Measurements from ENCODE around the gene ACTN1. TPM values are rescaled to one million over a fixed set of nuclear protein-coding genes. Genes with fewer than 3 reads are reported as not detected.
A peak's percentile ranks its signal among the peaks of the same experiment; 100 is the strongest.

The ACTN1 gene
- total RNA-seq, 1 donor from 2014 or later, result 44.9 TPM

DNA sequence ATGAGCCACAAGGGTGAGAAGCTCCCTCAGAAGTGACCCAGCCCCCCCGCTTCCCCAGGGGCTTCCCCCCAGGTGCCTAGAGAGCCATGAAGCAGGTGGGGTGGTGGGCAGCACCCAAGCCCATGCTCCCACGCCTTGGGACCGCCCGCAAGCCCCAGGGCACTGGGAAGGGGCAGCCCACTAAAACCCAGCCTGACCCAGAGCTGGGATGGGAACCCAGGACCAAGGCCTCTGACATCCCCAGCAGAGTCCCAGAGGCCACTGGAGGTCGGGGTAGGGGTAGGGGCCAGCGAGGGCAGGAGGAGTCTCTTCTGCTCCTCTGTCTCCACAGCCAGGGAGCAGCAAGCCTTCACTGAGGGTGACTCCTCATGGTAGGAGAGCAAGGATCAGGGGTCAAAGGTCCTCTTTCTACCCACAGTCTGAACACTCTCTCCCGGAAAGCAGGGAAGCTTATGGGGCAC lies 99.8 kb downstream of the ACTN1 start:
- no peaks in the 10 kb centered on the region for H3K9me3 ChIP-seq (ENCODE audit: control insufficient read depth in 3 of 3, low read length in 3 of 3)
- H3K4me3 ChIP-seq (ENCODE audit: low read length in 3 of 3), result no peak overlapping the region
- H3K9ac ChIP-seq (ENCODE audit: low read depth in 1 of 3, low read length in 3 of 3), result no peak overlapping the region
- peaks cover 39 to 66% (median 52%) of the 10 kb centered on the region in 3 donors for H3K36me3 ChIP-seq (ENCODE audit: control insufficient read depth in 3 of 3, insufficient read depth in 3 of 3, low read length in 3 of 3)
- H3K4me1 ChIP-seq (ENCODE audit: control insufficient read depth in 3 of 3, insufficient read depth in 3 of 3, low read length in 3 of 3), result peaks cover 3 to 5% (median 3%) of the 10 kb centered on the region in 3 donors
- H3K27ac ChIP-seq (ENCODE audit: low read depth, low read length), result no peak overlapping the region
- no peaks in the 10 kb centered on the region for H3K27me3 ChIP-seq (ENCODE audit: control insufficient read depth in 3 of 3, insufficient read depth in 3 of 3, low read length in 3 of 3)

DNA sequence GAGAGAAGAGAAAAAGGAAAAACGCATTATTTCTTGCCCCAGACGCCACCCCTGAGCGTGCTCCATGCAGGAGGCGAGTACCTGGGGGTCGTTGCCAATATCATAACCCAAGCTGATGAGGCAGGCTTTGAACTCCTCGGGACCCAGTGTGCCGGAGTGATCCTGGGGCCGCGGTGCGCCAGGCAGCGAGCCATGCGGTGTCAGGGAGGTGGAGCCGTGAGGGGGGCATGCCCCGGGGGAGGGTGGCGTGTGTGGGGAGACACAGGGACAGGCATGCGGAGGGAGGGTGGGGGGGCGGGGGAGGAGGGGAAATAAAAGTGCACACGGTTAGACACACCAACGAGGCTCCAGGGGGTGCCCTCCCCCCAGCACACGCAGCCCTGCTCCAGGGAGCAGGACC lies 100.2 kb downstream of the ACTN1 start:
- Histone ChIP-seq H3K27ac (ENCODE audit: low read depth, low read length) (no peak overlapping the region), H3K27me3 (ENCODE audit: control insufficient read depth in 3 of 3, insufficient read depth in 3 of 3, low read length in 3 of 3) (no peaks in the 10 kb centered on the region), H3K4me3 (ENCODE audit: low read length in 3 of 3) (no peak overlapping the region), H3K9ac (ENCODE audit: low read depth in 1 of 3, low read length in 3 of 3) (no peak overlapping the region), H3K9me3 (ENCODE audit: control insufficient read depth in 3 of 3, low read length in 3 of 3) (no peaks in the 10 kb centered on the region), H3K36me3 (ENCODE audit: control insufficient read depth in 3 of 3, insufficient read depth in 3 of 3, low read length in 3 of 3) (peaks cover 39 to 66% (median 50%) of the 10 kb centered on the region in 3 donors), H3K4me1 (ENCODE audit: control insufficient read depth in 3 of 3, insufficient read depth in 3 of 3, low read length in 3 of 3) (peaks cover under 1% of the 10 kb centered on the region in 3 donors)

DNA sequence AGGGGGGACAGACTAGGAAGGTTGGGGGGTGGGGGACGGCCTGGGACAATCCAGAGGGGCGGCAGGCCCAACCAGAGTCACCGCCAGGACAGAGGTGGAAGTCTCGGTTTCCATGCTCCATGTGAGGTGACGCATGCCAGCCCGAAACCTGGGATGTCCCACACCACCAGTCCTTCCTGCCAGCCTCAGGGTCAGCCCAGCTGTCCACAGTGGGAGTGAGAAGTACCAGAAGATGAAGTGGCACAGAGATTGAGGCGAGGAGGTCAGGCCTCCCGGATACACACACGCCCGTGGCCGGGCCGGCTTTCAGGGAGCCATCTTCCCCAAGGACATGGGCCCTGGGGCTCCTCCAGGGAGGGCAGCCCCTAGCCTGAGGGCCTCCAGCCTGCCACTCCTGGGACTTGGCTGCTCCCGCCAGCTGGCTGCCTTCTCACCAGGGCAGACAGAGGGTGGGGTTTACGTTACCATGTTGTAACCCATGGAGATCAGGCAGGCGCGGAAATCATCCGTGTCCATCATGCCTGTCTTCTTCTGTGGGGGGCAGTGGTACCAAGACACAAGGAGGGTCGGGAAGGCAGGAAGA lies 101.0 kb downstream of the ACTN1 start:
- Histone ChIP-seq H3K27me3 (ENCODE audit: control insufficient read depth in 3 of 3, insufficient read depth in 3 of 3, low read length in 3 of 3) (no peaks in the 10 kb centered on the region), H3K9ac (ENCODE audit: low read depth in 1 of 3, low read length in 3 of 3) (no peak overlapping the region), H3K9me3 (ENCODE audit: control insufficient read depth in 3 of 3, low read length in 3 of 3) (no peaks in the 10 kb centered on the region), H3K27ac (ENCODE audit: low read depth, low read length) (no peak overlapping the region), H3K36me3 (ENCODE audit: control insufficient read depth in 3 of 3, insufficient read depth in 3 of 3, low read length in 3 of 3) (peaks cover 38 to 61% (median 48%) of the 10 kb centered on the region in 3 donors), H3K4me3 (ENCODE audit: low read length in 3 of 3) (no peak overlapping the region), H3K4me1 (ENCODE audit: control insufficient read depth in 3 of 3, insufficient read depth in 3 of 3, low read length in 3 of 3) (no peaks in the 10 kb centered on the region)

DNA sequence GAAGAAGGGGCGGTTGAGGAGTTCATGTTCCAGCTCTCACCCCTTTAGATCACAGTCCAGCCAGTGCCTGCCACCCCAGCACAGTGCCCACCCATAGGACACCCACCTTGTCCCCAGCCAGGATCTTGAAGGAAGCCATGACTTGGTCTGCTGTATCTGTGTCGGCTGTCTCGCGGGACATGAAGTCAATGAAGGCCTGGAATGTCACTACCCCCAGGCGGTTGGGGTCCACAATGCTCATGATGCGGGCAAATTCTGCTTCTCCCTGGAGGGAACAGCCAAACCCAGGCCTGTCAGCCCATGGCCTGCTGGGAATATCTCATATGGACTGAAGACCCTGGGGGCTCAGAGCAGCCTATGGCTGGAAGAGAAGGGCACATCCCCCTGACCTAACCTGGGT lies 102.1 kb downstream of the ACTN1 start:
- peaks cover 39 to 55% (median 50%) of the 10 kb centered on the region in 3 donors for H3K36me3 ChIP-seq (ENCODE audit: control insufficient read depth in 3 of 3, insufficient read depth in 3 of 3, low read length in 3 of 3)
- H3K27ac ChIP-seq (ENCODE audit: low read depth, low read length), result no peak overlapping the region
- no peak overlapping the region for H3K9ac ChIP-seq (ENCODE audit: low read depth in 1 of 3, low read length in 3 of 3)
- H3K27me3 ChIP-seq (ENCODE audit: control insufficient read depth in 3 of 3, insufficient read depth in 3 of 3, low read length in 3 of 3), result no peaks in the 10 kb centered on the region
- no peaks in the 10 kb centered on the region for H3K4me1 ChIP-seq (ENCODE audit: control insufficient read depth in 3 of 3, insufficient read depth in 3 of 3, low read length in 3 of 3)
- H3K4me3 ChIP-seq (ENCODE audit: low read length in 3 of 3), result no peak overlapping the region
- no peaks in the 10 kb centered on the region for H3K9me3 ChIP-seq (ENCODE audit: control insufficient read depth in 3 of 3, low read length in 3 of 3)

DNA sequence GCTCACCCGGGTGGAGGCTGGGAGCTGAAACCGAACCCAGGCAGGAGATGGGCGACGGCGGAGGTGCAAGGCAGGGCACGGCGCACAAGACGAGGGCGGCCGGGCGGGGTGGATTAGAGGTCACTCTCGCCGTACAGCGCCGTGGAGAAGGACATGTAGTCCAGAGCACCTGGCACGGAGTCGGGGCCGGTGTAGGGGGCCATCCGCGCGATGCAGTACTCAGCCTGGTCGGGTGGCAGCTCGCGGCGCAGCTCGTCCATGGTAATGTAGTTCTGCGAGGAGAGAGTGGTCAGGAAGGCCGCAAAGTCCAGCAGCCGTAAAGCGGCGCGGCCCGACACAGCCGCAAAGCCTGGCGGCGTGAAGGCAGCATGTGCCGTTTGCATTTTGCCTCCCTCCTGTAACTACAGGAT lies 104.4 kb downstream of the ACTN1 start:
- H3K4me1 ChIP-seq (ENCODE audit: control insufficient read depth in 3 of 3, insufficient read depth in 3 of 3, low read length in 3 of 3), result no peaks in the 10 kb centered on the region
- no peaks in the 10 kb centered on the region for H3K27me3 ChIP-seq (ENCODE audit: control insufficient read depth in 3 of 3, insufficient read depth in 3 of 3, low read length in 3 of 3)
- peak overlapping the region in 1 of 3 donors; percentile 68 for H3K9ac ChIP-seq (ENCODE audit: low read depth in 1 of 3, low read length in 3 of 3)
- no peaks in the 10 kb centered on the region for H3K9me3 ChIP-seq (ENCODE audit: control insufficient read depth in 3 of 3, low read length in 3 of 3)
- no peak overlapping the region for H3K27ac ChIP-seq (ENCODE audit: low read depth, low read length)
- H3K4me3 ChIP-seq (ENCODE audit: low read length in 3 of 3), result peak overlapping the region in 1 of 3 donors; percentile 25
- H3K36me3 ChIP-seq (ENCODE audit: control insufficient read depth in 3 of 3, insufficient read depth in 3 of 3, low read length in 3 of 3), result peaks cover 21 to 44% (median 35%) of the 10 kb centered on the region in 3 donors

DNA sequence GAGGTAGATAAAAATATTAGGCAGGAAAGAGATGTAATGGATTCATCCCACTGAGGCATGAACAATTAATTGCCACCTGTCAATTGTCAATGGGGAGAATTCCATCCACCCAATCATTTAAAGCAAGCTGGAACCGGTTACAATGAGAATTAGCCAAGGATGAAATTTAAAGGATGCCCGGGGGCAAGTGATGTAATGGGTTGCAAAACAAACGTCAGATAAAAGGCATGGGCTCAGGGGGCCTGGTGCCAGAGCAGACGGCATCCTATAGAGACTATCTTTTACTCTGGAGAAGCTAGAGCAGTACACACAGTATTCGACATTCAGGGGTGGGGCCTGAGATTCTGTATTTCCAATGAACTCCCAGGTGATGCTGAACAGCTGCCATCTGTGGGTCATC lies 105.7 kb downstream of the ACTN1 start:
- Histone ChIP-seq H3K27ac (ENCODE audit: low read depth, low read length) (no peak overlapping the region), H3K9ac (ENCODE audit: low read depth in 1 of 3, low read length in 3 of 3) (no peak overlapping the region), H3K27me3 (ENCODE audit: control insufficient read depth in 3 of 3, insufficient read depth in 3 of 3, low read length in 3 of 3) (no peaks in the 10 kb centered on the region), H3K9me3 (ENCODE audit: control insufficient read depth in 3 of 3, low read length in 3 of 3) (no peaks in the 10 kb centered on the region), H3K4me3 (ENCODE audit: low read length in 3 of 3) (no peak overlapping the region), H3K36me3 (ENCODE audit: control insufficient read depth in 3 of 3, insufficient read depth in 3 of 3, low read length in 3 of 3) (peaks cover 18 to 37% (median 29%) of the 10 kb centered on the region in 3 donors), H3K4me1 (ENCODE audit: control insufficient read depth in 3 of 3, insufficient read depth in 3 of 3, low read length in 3 of 3) (no peaks in the 10 kb centered on the region)

DNA sequence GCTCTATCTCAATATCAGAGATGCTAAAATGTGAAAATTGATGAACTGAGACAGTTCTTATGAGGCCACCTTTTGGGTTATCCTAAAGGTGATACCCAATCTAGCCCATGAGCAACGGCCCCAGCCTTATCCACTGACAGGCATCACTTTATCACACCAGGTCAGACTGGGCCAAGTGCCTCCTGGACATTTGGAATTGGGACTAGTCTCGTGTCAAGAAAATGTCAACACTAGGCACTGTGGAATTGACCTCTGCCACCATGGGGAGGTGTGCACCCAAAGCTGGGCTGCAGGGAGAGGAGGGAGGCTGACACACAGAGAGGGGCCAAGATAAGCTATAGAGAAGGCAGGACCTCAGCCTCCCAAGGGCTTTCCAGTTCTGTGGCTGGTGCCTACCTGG lies 107.7 kb downstream of the ACTN1 start:
- Histone ChIP-seq H3K9ac (ENCODE audit: low read depth in 1 of 3, low read length in 3 of 3) (no peak overlapping the region), H3K27ac (ENCODE audit: low read depth, low read length) (no peak overlapping the region), H3K27me3 (ENCODE audit: control insufficient read depth in 3 of 3, insufficient read depth in 3 of 3, low read length in 3 of 3) (no peaks in the 10 kb centered on the region), H3K4me1 (ENCODE audit: control insufficient read depth in 3 of 3, insufficient read depth in 3 of 3, low read length in 3 of 3) (no peaks in the 10 kb centered on the region), H3K9me3 (ENCODE audit: control insufficient read depth in 3 of 3, low read length in 3 of 3) (no peaks in the 10 kb centered on the region), H3K36me3 (ENCODE audit: control insufficient read depth in 3 of 3, insufficient read depth in 3 of 3, low read length in 3 of 3) (peaks cover 7 to 23% (median 16%) of the 10 kb centered on the region in 3 donors), H3K4me3 (ENCODE audit: low read length in 3 of 3) (no peak overlapping the region)

DNA sequence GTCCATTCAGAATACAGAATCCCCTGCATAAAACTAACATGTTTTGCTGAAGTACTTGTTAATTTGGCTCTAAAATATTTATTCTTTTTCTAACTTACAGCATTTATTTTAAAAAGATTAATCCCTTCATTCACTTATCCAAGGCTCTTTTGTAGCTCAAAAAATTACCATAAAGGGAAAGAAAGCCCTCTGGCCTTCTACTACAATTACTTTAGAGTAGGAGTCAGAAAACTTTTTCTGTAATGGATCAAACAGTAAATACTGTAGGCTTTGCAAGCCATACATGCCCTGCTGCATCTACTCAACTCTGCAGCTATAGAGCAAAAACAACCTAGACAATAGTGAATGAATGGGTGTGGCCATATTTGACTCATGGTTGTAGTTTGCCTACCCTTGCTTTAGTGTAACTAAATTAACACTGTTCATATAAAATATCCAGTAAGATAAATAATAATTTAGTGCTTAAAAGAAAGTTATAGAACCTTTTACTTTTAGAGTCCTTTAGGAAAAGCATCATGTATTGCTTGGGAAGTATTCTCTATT lies 112.0 kb downstream of the ACTN1 start:
- Histone ChIP-seq H3K4me3 (ENCODE audit: low read length in 3 of 3) (no peak overlapping the region), H3K36me3 (ENCODE audit: control insufficient read depth in 3 of 3, insufficient read depth in 3 of 3, low read length in 3 of 3) (peaks cover 0 to 6% (median 0%) of the 10 kb centered on the region in 3 donors), H3K27ac (ENCODE audit: low read depth, low read length) (no peak overlapping the region), H3K4me1 (ENCODE audit: control insufficient read depth in 3 of 3, insufficient read depth in 3 of 3, low read length in 3 of 3) (no peaks in the 10 kb centered on the region), H3K9me3 (ENCODE audit: control insufficient read depth in 3 of 3, low read length in 3 of 3) (no peaks in the 10 kb centered on the region), H3K9ac (ENCODE audit: low read depth in 1 of 3, low read length in 3 of 3) (no peak overlapping the region), H3K27me3 (ENCODE audit: control insufficient read depth in 3 of 3, insufficient read depth in 3 of 3, low read length in 3 of 3) (no peaks in the 10 kb centered on the region)

DNA sequence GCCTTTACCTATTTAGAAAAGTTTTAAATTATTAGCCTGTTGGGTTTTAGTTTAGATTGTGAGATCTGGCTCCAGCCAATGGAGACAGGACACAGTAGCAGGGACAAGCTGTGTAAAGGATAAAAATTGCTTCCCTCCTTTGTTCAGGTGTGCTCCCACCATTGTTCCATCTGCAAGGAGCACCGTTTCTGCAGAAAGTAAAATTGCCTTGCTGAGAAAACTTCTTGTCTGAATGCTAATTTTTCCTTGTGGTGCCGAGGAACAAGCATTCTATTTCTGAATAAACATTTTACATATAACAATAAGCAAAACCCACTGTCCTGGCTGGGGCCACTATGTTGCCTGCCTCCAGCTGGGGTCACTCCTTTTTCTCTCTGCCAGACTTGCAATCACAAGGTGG lies 113.6 kb downstream of the ACTN1 start:
- H3K4me3 ChIP-seq (ENCODE audit: low read length in 3 of 3), result no peak overlapping the region
- H3K36me3 ChIP-seq (ENCODE audit: control insufficient read depth in 3 of 3, insufficient read depth in 3 of 3, low read length in 3 of 3), result no peaks in the 10 kb centered on the region
- no peaks in the 10 kb centered on the region for H3K9me3 ChIP-seq (ENCODE audit: control insufficient read depth in 3 of 3, low read length in 3 of 3)
- no peak overlapping the region for H3K27ac ChIP-seq (ENCODE audit: low read depth, low read length)
- H3K9ac ChIP-seq (ENCODE audit: low read depth in 1 of 3, low read length in 3 of 3), result no peak overlapping the region
- H3K27me3 ChIP-seq (ENCODE audit: control insufficient read depth in 3 of 3, insufficient read depth in 3 of 3, low read length in 3 of 3), result no peaks in the 10 kb centered on the region
- no peaks in the 10 kb centered on the region for H3K4me1 ChIP-seq (ENCODE audit: control insufficient read depth in 3 of 3, insufficient read depth in 3 of 3, low read length in 3 of 3)

DNA sequence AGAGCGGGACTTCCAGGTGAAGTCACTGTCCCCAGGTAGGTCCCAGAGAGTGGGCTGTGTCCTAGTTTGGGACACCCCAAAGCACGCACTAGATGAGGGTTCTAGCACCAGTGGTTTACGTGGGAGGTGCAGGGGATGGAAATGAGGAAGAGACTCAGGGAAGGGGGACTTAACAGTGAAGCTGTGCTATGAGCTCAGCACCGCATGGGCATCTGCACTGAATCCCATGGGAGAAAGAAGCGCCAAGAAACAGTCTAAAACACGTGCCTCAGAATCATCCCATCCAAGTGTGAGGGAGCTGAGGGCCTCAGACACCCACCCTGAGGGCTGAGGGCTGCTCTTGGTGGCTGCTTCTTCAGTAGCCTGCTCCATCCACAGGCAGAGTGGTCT lies 114.7 kb downstream of the ACTN1 start:
- Histone ChIP-seq H3K9ac (ENCODE audit: low read depth in 1 of 3, low read length in 3 of 3) (peak overlapping the region in 1 of 3 donors; percentile 33), H3K9me3 (ENCODE audit: control insufficient read depth in 3 of 3, low read length in 3 of 3) (no peaks in the 10 kb centered on the region), H3K36me3 (ENCODE audit: control insufficient read depth in 3 of 3, insufficient read depth in 3 of 3, low read length in 3 of 3) (no peaks in the 10 kb centered on the region), H3K27ac (ENCODE audit: low read depth, low read length) (no peak overlapping the region), H3K4me1 (ENCODE audit: control insufficient read depth in 3 of 3, insufficient read depth in 3 of 3, low read length in 3 of 3) (no peaks in the 10 kb centered on the region), H3K4me3 (ENCODE audit: low read length in 3 of 3) (no peak overlapping the region), H3K27me3 (ENCODE audit: control insufficient read depth in 3 of 3, insufficient read depth in 3 of 3, low read length in 3 of 3) (no peaks in the 10 kb centered on the region)

Data from skeletal muscle tissue (tissue), 4 donors.